HepG2 (cell line): ENCODE data around the gene COL25A1. TPM values are rescaled to one million over a fixed set of nuclear protein-coding genes. Genes with fewer than 3 reads are reported as not detected.
A peak's percentile ranks its signal among the peaks of the same experiment; 100 is the strongest.

Source experiments
- ATAC-seq: fragments of 200-7000 bp; cut with Tn5 transposase; 3 replicates; pipeline ENCODE4 v1.9.1; 2020; ENCODE audit warnings: mild to moderate bottlenecking, moderate library complexity
- BruUV-seq: library from RNA; stranded (reverse); fragments of 400-500 nt; replicated peaks from 2 replicates; lab custom pipeline; 2021; lab: Mats Ljungman, UMichigan
- CTCF ChIA-PET: fragments of 300-600 bp; formaldehyde crosslinking; extraction: SDS; loops from one replicate; lab custom pipeline; 2021; ENCODE audit warnings: low total read pairs, inconsistent platforms, low intra/inter-chr PET ratio; lab: Yijun Ruan, JAX
- POLR2A ChIA-PET: fragments of 350-600 bp; sonication (Branson Sonifier 250); formaldehyde crosslinking; loops from one replicate; lab custom pipeline; 2020; ENCODE audit warnings: antibody characterized with exemption, inconsistent platforms; lab: Yijun Ruan, JAX
- DNase-seq: peaks from one replicate; pipeline ENCODE4 v3.0.0-alpha.2; 2015; ENCODE audit warnings: low spot score
- FAIRE-seq: peaks from 3 replicates; lab custom pipeline; 2011; peaks lifted over from hg19 to GRCh38; lab: Jason Lieb, UNC
- H2AFZ ChIP-seq: one replicate; pipeline ENCODE4 v1.6.1; 2011; ENCODE audit warnings: low read length, inconsistent platforms
- H3K27ac ChIP-seq: fragments of 300-600 bp; 3 replicates; pipeline ENCODE4 v1.8.0; 2011; ENCODE audit warnings: mixed run types, mild to moderate bottlenecking, mixed read lengths, low read length, inconsistent platforms; ENCODE audit not compliant: insufficient read depth; ENCODE audit errors: extremely low read length
- H3K27me3 ChIP-seq, 2 experiments: fragments of 200-600 bp in 1 of 2; 2 replicates in 1 of 2; 3 replicates in 1 of 2; pipeline versions ENCODE4 v1.6.0 to v1.8.0; 2011; ENCODE audit warnings: low read length in 2 of 2, mild to moderate bottlenecking in 2 of 2, moderate library complexity in 2 of 2, inconsistent platforms in 1 of 2; ENCODE audit not compliant: insufficient read depth in 2 of 2, control insufficient read depth in 1 of 2
- H3K36me3 ChIP-seq, 2 experiments: fragments of 200-600 bp in 1 of 2; replicated peaks in 1 of 2; 2 replicates in 1 of 2; 3 replicates in 1 of 2; pipeline versions ENCODE4 v1.5.1 to v1.8.0; 2011; ENCODE audit warnings: low read length in 2 of 2, inconsistent platforms in 1 of 2; ENCODE audit not compliant: insufficient read depth in 2 of 2, control insufficient read depth in 1 of 2
- H3K4me1 ChIP-seq: 2 replicates; pipeline ENCODE4 v1.5.1; 2012; ENCODE audit warnings: low read length, inconsistent platforms; ENCODE audit not compliant: insufficient read depth
- H3K4me2 ChIP-seq: 2 replicates; pipeline ENCODE4 v1.6.0; 2011; ENCODE audit warnings: low read depth, low read length, inconsistent platforms
- H3K4me3 ChIP-seq, 3 experiments: fragments of 200-600 bp in 1 of 3; sonication (generic), shearing (Covaris generic) in 1 of 3; replicated peaks in 1 of 3; 2 replicates each; pipeline ENCODE4 v1.5.1; 2011 to 2016; ENCODE audit warnings: low read length in 3 of 3, inconsistent platforms in 2 of 3, low read depth in 2 of 3, mild to moderate bottlenecking in 2 of 3, control low read depth in 1 of 3, mixed read lengths in 1 of 3; ENCODE audit not compliant: insufficient read depth in 1 of 3
- H3K79me2 ChIP-seq: one replicate; pipeline ENCODE4 v1.6.1; 2011; ENCODE audit warnings: low read length, inconsistent platforms; ENCODE audit not compliant: insufficient read depth
- H3K9ac ChIP-seq: 2 replicates; pipeline ENCODE4 v1.6.0; 2011; ENCODE audit warnings: mild to moderate bottlenecking, low read depth, low read length, inconsistent platforms; ENCODE audit not compliant: insufficient read depth
- H3K9me3 ChIP-seq: 2 replicates; pipeline ENCODE4 v1.5.1; 2012; ENCODE audit warnings: mild to moderate bottlenecking, low read length
- H4K20me1 ChIP-seq: 2 replicates; pipeline ENCODE4 v1.6.0; 2011; ENCODE audit warnings: inconsistent platforms, mild to moderate bottlenecking, low read length, moderate library complexity; ENCODE audit not compliant: insufficient read depth
- ADNP ChIP-seq: sonication (generic); formaldehyde crosslinking; IDR thresholded peaks from 2 replicates; pipeline ENCODE4 v1.4.0; 2020; ENCODE audit warnings: missing genetic modification reagents
- BRCA1 ChIP-seq: sonication (generic); formaldehyde crosslinking; IDR thresholded peaks from 2 replicates; pipeline ENCODE4 v1.4.0; 2020; ENCODE audit warnings: missing genetic modification reagents
- CHCHD3 ChIP-seq: sonication (generic); formaldehyde crosslinking; IDR thresholded peaks from 2 replicates; pipeline ENCODE4 v1.8.0; 2022; ENCODE audit warnings: mild to moderate bottlenecking, missing genetic modification reagents, moderate library complexity
- HMG20A ChIP-seq: IDR thresholded peaks from 2 replicates; pipeline ENCODE4 v1.6.1; 2016; ENCODE audit warnings: borderline replicate concordance
- MAFG ChIP-seq: sonication (generic); formaldehyde crosslinking; IDR thresholded peaks from 2 replicates; pipeline ENCODE4 v1.5.1; 2020; ENCODE audit warnings: mild to moderate bottlenecking, missing genetic modification reagents
- MAFK ChIP-seq, 2 experiments: IDR thresholded peaks in 1 of 2; conservative IDR thresholded peaks in 1 of 2; 2 replicates each; pipeline ENCODE4 v1.6.1; 2011; ENCODE audit warnings: improper control_type of control experiment in 2 of 2, low read length in 2 of 2
- MED1 ChIP-seq: sonication (generic); formaldehyde crosslinking; IDR thresholded peaks from 2 replicates; pipeline ENCODE4 v1.4.0; 2020; ENCODE audit warnings: missing genetic modification reagents
- MTA1 ChIP-seq: sonication (generic); formaldehyde crosslinking; IDR thresholded peaks from 2 replicates; pipeline ENCODE4 v1.4.0; 2020; ENCODE audit warnings: missing genetic modification reagents, mild to moderate bottlenecking, borderline replicate concordance
- NFE2 ChIP-seq: sonication (generic); formaldehyde crosslinking; IDR thresholded peaks from 2 replicates; pipeline ENCODE4 v1.4.0; 2020; ENCODE audit warnings: missing genetic modification reagents
- RFX5 ChIP-seq: IDR thresholded peaks from 2 replicates; pipeline ENCODE4 v1.6.1; 2011; ENCODE audit warnings: low read depth, low read length, improper control_type of control experiment
- SAP130 ChIP-seq: IDR thresholded peaks from 2 replicates; pipeline ENCODE4 v1.6.1; 2016; ENCODE audit warnings: low read depth
- SMARCC2 ChIP-seq: fragments of 450-650 bp; IDR thresholded peaks from 2 replicates; pipeline ENCODE4 v1.6.1; 2017; ENCODE audit warnings: antibody characterized with exemption, mild to moderate bottlenecking
- TEAD2 ChIP-seq: sonication (generic); formaldehyde crosslinking; IDR thresholded peaks from 2 replicates; pipeline ENCODE4 v1.9.0; 2021; ENCODE audit warnings: missing genetic modification reagents
- ZBED4 ChIP-seq: sonication (generic); formaldehyde crosslinking; IDR thresholded peaks from 2 replicates; pipeline ENCODE4 v1.4.0; 2020; ENCODE audit warnings: missing genetic modification reagents, borderline replicate concordance
- ZNF383 ChIP-seq: sonication (generic); formaldehyde crosslinking; IDR thresholded peaks from 2 replicates; pipeline ENCODE4 v1.4.0; 2020; ENCODE audit warnings: missing genetic modification reagents, mild to moderate bottlenecking, borderline replicate concordance
- ZNF746 ChIP-seq: sonication (generic); formaldehyde crosslinking; IDR thresholded peaks from 2 replicates; pipeline ENCODE4 v1.8.0; 2022; ENCODE audit warnings: mild to moderate bottlenecking, missing genetic modification reagents
- ZNF761 ChIP-seq: sonication (generic); formaldehyde crosslinking; conservative IDR thresholded peaks from 2 replicates; pipeline ENCODE4 v1.4.0; 2020; ENCODE audit warnings: mild to moderate bottlenecking, missing genetic modification reagents
- ZSCAN20 ChIP-seq: sonication (generic); formaldehyde crosslinking; IDR thresholded peaks from 2 replicates; pipeline ENCODE4 v1.4.0; 2020; ENCODE audit warnings: missing genetic modification reagents, mild to moderate bottlenecking, borderline replicate concordance
- WGBS: methylation state at CpG from one replicate; pipeline ENCODE4 v1.1.6; 2017; ENCODE audit warnings: low lambda C conversion rate; 5-methylcytosine and 5-hydroxymethylcytosine counted together
- in situ Hi-C: cut with HindIII; loops from 2 replicates; pipeline ENCODE4 v1.10.0; 2017; ENCODE audit warnings: low pct_unique_long_range_greater_than_20kb; ENCODE audit not compliant: extremely low pct_ligation_motif_present
- intact Hi-C: fragments of 100-400 bp; cut with micrococcal nuclease; formaldehyde crosslinking; loops from one replicate; pipeline ENCODE4 v1.10.0; 2022; ENCODE audit not compliant: unreplicated experiment
- polyA plus RNA-seq, 8 experiments: library from polyadenylated mRNA; depleted of rRNA in 3 of 8; stranded (reverse) in 7 of 8; unstranded in 1 of 8; fragments of >200 nt; fragmentation: Illumina TruSeq in 4 of 8; extraction: Trizol in 4 of 8; gene quantifications; 2 replicates each; pipeline versions ENCODE4 v1.2.1 to v1.2.3, GENCODE V29; 2011 to 2016; ENCODE audit warnings: low read depth in 4 of 8, missing spikeins in 1 of 8, mixed read lengths in 1 of 8; ENCODE audit not compliant: insufficient read depth in 1 of 8
- total RNA-seq, 5 experiments: library from RNA; depleted of rRNA; stranded (reverse); fragments of >200 nt; fragmentation: Illumina TruSeq; extraction: Trizol; gene quantifications; 2 replicates each; pipeline ENCODE4 v1.2.3, GENCODE V29; 2016; ENCODE audit warnings: low read depth in 1 of 5

The COL25A1 gene
- total and polyA plus RNA-seq, 2 of the 13 experiments (the other 11 are each of a cell fraction or from before 2014, with no cell fraction given): not detected

GRCh38 chr4:109123951-109124350 is 178.5 kb downstream of the COL25A1 start (continued):
- TF ChIP-seq MAFK (conservative IDR thresholded peaks at IDR 0.05 in 1 of 2, IDR thresholded peaks at IDR 0.05 in 1 of 2; ENCODE audit: low read length in 2 of 2) (peak; percentile 77 to 86), ZSCAN20 (CRISPR knock-in tag) (no peak), ZBED4 (CRISPR knock-in tag) (no peak), NFE2 (CRISPR knock-in tag) (no peak)

GRCh38 chr4:109121561-109121960 is 180.9 kb downstream of the COL25A1 start:
- Histone ChIP-seq H3K9me3 (no peaks in the 10 kb centered on the region), H3K4me1 (no peaks in the 10 kb centered on the region), H3K9ac (no peak overlapping the region), H3K27me3 (no peaks in the 10 kb centered on the region), H2AFZ (no peak overlapping the region), H3K79me2 (no peaks in the 10 kb centered on the region), H3K4me2 (no peak overlapping the region), H3K27ac (no peak overlapping the region), H3K4me3 (no peak overlapping the region), H4K20me1 (no peaks in the 10 kb centered on the region), H3K36me3 (no peaks in the 10 kb centered on the region)
- TF ChIP-seq ZNF746 (CRISPR knock-in tag) (no peak), TEAD2 (CRISPR knock-in tag) (no peak), ZNF383 (CRISPR knock-in tag) (no peak), MAFG (CRISPR knock-in tag) (no peak), MTA1 (CRISPR knock-in tag) (no peak), ZNF761 (CRISPR knock-in tag) (no peak), ADNP (CRISPR knock-in tag) (no peak), BRCA1 (no peak), MED1 (CRISPR knock-in tag) (no peak), SAP130 (CRISPR knock-in tag) (no peak), HMG20A (CRISPR knock-in tag) (no peak), SMARCC2 (no peak), RFX5 (no peak), CHCHD3 (CRISPR knock-in tag) (no peak)
- FAIRE-seq (no peak), DNase-seq (no peak), ATAC-seq (no peak)
- POLR2A ChIA-PET: no interaction called here
- WGBS: 3% methylated on average over 1 of the region's 1 CpG
- no TSS peak for BruUV-seq
- intact Hi-C loops: no loop called here
- in situ Hi-C loops: no loop called here
- CTCF ChIA-PET: no interaction called here
